ENCODE results near the gene TMEM40.

TMEM40 gene

GRCh38 chr3:12722226-12722625 lies 36.8 kb downstream of the TMEM40 start:
- ChIA-PET CTCF (interaction anchor here (0.6 to 3.8 kb wide), 2 partner anchors 14 to 16 kb away, joined by 3 to 33 read pairs; no protein-coding TSS in a partner anchor), POLR2A (no interaction called here)
- Histone ChIP-seq H3K4me1 (ENCODE audit: control insufficient read depth, insufficient read depth, low read length) (no peaks in the 10 kb centered on the region), H3K9me3 (ENCODE audit: control insufficient read depth, insufficient read depth, low read depth, low read length) (no peaks in the 10 kb centered on the region), H3K27ac (ENCODE audit: extremely low read depth, low read depth, low read length) (no peak overlapping the region), H3K4me3 (ENCODE audit: low read depth, low read length) (no peak overlapping the region), H3K36me3 (ENCODE audit: control insufficient read depth in 2 of 2, insufficient read depth in 1 of 2, low read length in 2 of 2) (no peaks in the 10 kb centered on the region)
- no peak for TF ChIP-seq IKZF3 (tag by site-specific recombination; IDR thresholded peaks at IDR 0.05)
- no peak for TF ChIP-seq REPIN1 (tag by site-specific recombination; IDR thresholded peaks at IDR 0.05; ENCODE audit: low read depth)
- TF ChIP-seq ZNF274 (IDR thresholded peaks at IDR 0.05; ENCODE audit: low read length): no peak
- no peak for TF ChIP-seq ZNF274 (tag by site-specific recombination; IDR thresholded peaks at IDR 0.05; ENCODE audit: borderline replicate concordance)
- TF ChIP-seq ZNF473 (tag by site-specific recombination; IDR thresholded peaks at IDR 0.05): no peak
- TF ChIP-seq, protein P1, sequence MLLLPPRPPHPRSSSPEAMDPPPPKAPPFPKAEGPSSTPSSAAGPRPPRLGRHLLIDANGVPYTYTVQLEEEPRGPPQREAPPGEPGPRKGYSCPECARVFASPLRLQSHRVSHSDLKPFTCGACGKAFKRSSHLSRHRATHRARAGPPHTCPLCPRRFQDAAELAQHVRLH (tag by site-specific recombination; IDR thresholded peaks at IDR 0.05): no peak
- TF ChIP-seq, protein P2, sequence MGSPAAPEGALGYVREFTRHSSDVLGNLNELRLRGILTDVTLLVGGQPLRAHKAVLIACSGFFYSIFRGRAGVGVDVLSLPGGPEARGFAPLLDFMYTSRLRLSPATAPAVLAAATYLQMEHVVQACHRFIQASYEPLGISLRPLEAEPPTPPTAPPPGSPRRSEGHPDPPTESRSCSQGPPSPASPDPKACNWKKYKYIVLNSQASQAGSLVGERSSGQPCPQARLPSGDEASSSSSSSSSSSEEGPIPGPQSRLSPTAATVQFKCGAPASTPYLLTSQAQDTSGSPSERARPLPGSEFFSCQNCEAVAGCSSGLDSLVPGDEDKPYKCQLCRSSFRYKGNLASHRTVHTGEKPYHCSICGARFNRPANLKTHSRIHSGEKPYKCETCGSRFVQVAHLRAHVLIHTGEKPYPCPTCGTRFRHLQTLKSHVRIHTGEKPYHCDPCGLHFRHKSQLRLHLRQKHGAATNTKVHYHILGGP (tag by site-specific recombination; IDR thresholded peaks at IDR 0.05): no peak
- no peak for TF ChIP-seq ZNF785 (tag by site-specific recombination; IDR thresholded peaks at IDR 0.05)
- TF ChIP-seq ZNF266 (tag by site-specific recombination; IDR thresholded peaks at IDR 0.05; ENCODE audit: low read depth): no peak
- no peak for TF ChIP-seq ZFP37 (tag by site-specific recombination; IDR thresholded peaks at IDR 0.05)
- TF ChIP-seq, protein P3, sequence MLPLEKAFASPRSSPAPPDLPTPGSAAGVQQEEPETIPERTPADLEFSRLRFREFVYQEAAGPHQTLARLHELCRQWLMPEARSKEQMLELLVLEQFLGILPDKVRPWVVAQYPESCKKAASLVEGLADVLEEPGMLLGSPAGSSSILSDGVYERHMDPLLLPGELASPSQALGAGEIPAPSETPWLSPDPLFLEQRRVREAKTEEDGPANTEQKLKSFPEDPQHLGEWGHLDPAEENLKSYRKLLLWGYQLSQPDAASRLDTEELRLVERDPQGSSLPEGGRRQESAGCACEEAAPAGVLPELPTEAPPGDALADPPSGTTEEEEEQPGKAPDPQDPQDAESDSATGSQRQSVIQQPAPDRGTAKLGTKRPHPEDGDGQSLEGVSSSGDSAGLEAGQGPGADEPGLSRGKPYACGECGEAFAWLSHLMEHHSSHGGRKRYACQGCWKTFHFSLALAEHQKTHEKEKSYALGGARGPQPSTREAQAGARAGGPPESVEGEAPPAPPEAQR (tag by site-specific recombination; IDR thresholded peaks at IDR 0.05): no peak
- TF ChIP-seq, protein P4, sequence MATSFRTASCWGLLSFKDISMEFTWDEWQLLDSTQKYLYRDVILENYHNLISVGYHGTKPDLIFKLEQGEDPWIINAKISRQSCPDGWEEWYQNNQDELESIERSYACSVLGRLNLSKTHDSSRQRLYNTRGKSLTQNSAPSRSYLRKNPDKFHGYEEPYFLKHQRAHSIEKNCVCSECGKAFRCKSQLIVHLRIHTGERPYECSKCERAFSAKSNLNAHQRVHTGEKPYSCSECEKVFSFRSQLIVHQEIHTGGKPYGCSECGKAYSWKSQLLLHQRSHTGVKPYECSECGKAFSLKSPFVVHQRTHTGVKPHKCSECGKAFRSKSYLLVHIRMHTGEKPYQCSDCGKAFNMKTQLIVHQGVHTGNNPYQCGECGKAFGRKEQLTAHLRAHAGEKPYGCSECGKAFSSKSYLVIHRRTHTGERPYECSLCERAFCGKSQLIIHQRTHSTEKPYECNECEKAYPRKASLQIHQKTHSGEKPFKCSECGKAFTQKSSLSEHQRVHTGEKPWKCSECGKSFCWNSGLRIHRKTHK (tag by site-specific recombination; IDR thresholded peaks at IDR 0.05): no peak
- TF ChIP-seq ZNF626 (tag by site-specific recombination; IDR thresholded peaks at IDR 0.05): no peak
- TF ChIP-seq, protein P5, sequence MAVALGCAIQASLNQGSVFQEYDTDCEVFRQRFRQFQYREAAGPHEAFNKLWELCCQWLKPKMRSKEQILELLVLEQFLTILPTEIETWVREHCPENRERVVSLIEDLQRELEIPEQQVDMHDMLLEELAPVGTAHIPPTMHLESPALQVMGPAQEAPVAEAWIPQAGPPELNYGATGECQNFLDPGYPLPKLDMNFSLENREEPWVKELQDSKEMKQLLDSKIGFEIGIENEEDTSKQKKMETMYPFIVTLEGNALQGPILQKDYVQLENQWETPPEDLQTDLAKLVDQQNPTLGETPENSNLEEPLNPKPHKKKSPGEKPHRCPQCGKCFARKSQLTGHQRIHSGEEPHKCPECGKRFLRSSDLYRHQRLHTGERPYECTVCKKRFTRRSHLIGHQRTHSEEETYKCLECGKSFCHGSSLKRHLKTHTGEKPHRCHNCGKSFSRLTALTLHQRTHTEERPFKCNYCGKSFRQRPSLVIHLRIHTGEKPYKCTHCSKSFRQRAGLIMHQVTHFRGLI (tag by site-specific recombination; IDR thresholded peaks at IDR 0.05): no peak
- TF ChIP-seq HOXA7 (CRISPR knock-in tag; IDR thresholded peaks at IDR 0.05; ENCODE audit: borderline replicate concordance): no peak
- no peak for TF ChIP-seq ZBTB1 (tag by site-specific recombination; IDR thresholded peaks at IDR 0.05)

GRCh38 chr3:12719984-12720898 lies 38.8 kb downstream of the TMEM40 start:
- H3K27ac ChIP-seq (ENCODE audit: extremely low read depth, low read depth, low read length): no peak overlapping the region
- H3K36me3 ChIP-seq (ENCODE audit: control insufficient read depth in 2 of 2, insufficient read depth in 1 of 2, low read length in 2 of 2): no peaks in the 10 kb centered on the region
- no peak overlapping the region for H3K4me3 ChIP-seq (ENCODE audit: low read depth, low read length)
- ChIA-PET CTCF (interaction anchor here (0.5 to 3.8 kb wide), 30 partner anchors 9 to 225 kb away, joined by 3 to 33 read pairs (median 4); partner anchors contain the start of gene TMEM40), POLR2A (interaction anchor here (0.7 to 1.1 kb wide), 3 partner anchors 56 to 114 kb away, joined by 3 to 11 read pairs (median 5); partner anchors contain the start of gene RAF1)
- TF ChIP-seq YY1 (tag by site-specific recombination; IDR thresholded peaks at IDR 0.05) (no peak), CTCF (tag by site-specific recombination; IDR thresholded peaks at IDR 0.05) (peak; percentile 72), ZNF600 (tag by site-specific recombination; IDR thresholded peaks at IDR 0.05) (peak; percentile 59), ZNF48 (tag by site-specific recombination; IDR thresholded peaks at IDR 0.05) (no peak), ZNF654 (tag by site-specific recombination; IDR thresholded peaks at IDR 0.05; ENCODE audit: low read depth) (peak; percentile 84)
- H3K9me3 ChIP-seq (ENCODE audit: control insufficient read depth, insufficient read depth, low read depth, low read length): no peaks in the 10 kb centered on the region
- no peaks in the 10 kb centered on the region for H3K4me1 ChIP-seq (ENCODE audit: control insufficient read depth, insufficient read depth, low read length)

Measured in HEK293 (cell line).